Stimulated activated CD4-positive, alpha-beta T cell treated with anti-CD3 and anti-CD28 coated beads, Interleukin-4, amount 100 ng/mL, for 24 hours (primary cell): ENCODE data around the gene NLRP11.
"Not testable (repeated sequence)": the region's sequence is repeated elsewhere in the genome, so short reads cannot be mapped to it uniquely, and the experiment has no call there.

Source experiments
- DNase-seq: peaks from one replicate; pipeline ENCODE4 v3.0.0-alpha.2; 2020

Gene NLRP11

DNA sequence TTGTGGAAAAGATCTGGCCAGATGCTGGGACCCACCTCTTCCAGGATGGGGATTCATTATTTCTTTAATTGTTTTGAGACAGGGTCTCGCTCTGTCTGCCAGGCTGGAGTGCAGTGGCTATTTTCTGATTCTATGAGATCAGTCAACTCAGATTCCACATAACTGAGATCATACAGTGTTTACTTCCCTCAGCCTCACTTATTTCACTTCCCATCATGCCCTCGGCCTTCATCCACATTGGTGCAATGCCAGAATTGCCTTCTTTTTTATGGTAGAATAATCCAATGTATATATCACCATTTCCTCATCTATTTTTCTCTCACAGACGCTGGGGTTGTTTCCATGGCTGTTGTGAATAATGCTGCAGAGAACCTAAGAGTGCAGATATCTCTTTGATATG lies 62.2 kb downstream of the NLRP11 start:
- not testable (repeated sequence) for DNase-seq

GRCh38 chr19:55768818-55769217 lies 63.0 kb downstream of the NLRP11 start, which contains the start of gene RFPL4AL1:
Gene RFPL4AL1 (plus strand): TSS chr19:55769118. CDS start chr19:55771805, 2,687 bp downstream.
- not testable (repeated sequence) for DNase-seq

- no peak for DNase-seq
Measured at GRCh38 chr19:55766466-55766865, 65.3 kb downstream of the NLRP11 start.

GRCh38 chr19:55758797-55759196 lies 73.0 kb downstream of the NLRP11 start, which contains the start of gene RFPL4A:
Gene RFPL4A (plus strand): TSS chr19:55759097. CDS start chr19:55761801, 2,704 bp downstream.
- not testable (repeated sequence) for DNase-seq

DNA sequence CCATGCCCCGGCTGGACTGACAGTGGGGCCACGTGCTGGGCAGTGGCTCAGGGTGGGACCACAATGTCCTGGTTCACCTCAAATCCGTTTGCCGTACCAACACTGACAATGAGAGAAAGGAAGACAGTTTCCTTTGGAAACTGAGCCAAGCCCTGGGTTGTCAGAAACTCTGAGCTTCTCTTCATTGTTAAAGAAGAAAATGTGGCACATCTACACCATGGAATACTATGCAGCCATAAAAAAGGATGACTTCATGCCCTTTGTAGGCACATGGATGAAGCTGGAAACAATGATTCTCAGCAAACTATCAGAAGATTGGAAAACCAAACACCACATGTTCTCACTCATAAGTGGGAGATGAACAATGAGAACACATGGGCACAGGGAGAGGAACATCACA lies 75.0 kb downstream of the NLRP11 start:
- not testable (repeated sequence) for DNase-seq

- DNase-seq: no peak
Measured at GRCh38 chr19:55753401-55753800, 78.4 kb downstream of the NLRP11 start.

DNA sequence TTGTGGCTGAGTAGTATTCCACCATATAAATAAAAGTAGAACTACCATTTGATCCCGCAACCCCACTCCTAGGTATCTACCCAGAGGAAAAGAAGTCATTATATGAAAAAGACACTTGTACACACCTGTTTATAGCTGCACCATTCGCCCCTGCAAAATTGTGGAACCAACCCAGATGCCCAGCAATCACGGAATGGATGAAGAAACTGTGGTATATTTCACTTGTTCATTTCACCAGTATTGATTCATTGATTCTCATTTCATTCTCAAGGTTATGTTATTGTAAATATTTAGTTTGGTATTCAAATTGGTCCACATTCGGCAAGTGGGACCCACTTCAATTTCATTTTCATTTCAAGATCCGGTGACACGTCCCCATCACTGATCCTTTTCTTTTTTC lies 81.1 kb downstream of the NLRP11 start:
- no peak for DNase-seq

GRCh38 chr19:55738302-55738701 lies 93.5 kb downstream of the NLRP11 start, which contains the start of gene NLRP9:
Gene NLRP9 (minus strand): TSS chr19:55738402. CDS start chr19:55738374, 28 bp downstream.
- no peak for DNase-seq
